Panc1 (cell line): ENCODE results near the gene TBCK. TPM values are rescaled to one million over a fixed set of nuclear protein-coding genes. Genes with fewer than 3 reads are reported as not detected.
"Not testable (repeated sequence)": the region's sequence is repeated elsewhere in the genome, so short reads cannot be mapped to it uniquely, and the experiment has no call there.

Source experiments
- ATAC-seq: fragments of 200-7000 bp; cut with Tn5 transposase; 2 replicates; pipeline ENCODE4 v1.9.1; 2020; ENCODE audit warnings: mild to moderate bottlenecking, moderate library complexity
- BruUV-seq: library from RNA; stranded (reverse); fragments of 400-500 nt; replicated peaks from 2 replicates; lab custom pipeline; 2021; lab: Mats Ljungman, UMichigan
- CTCF ChIA-PET: fragments of 300-600 bp; sonication (Branson Sonifier 250); formaldehyde crosslinking; loops from one replicate; lab custom pipeline; 2022; ENCODE audit warnings: antibody characterized with exemption; lab: Charles Lee
- POLR2A ChIA-PET: fragments of 300-600 bp; sonication (Branson Sonifier 250); formaldehyde crosslinking; loops from one replicate; lab custom pipeline; 2022; ENCODE audit warnings: antibody characterized with exemption; lab: Charles Lee
- DNase-seq: peaks from one replicate; pipeline ENCODE4 v3.0.0-alpha.2; 2010; ENCODE audit warnings: low read depth, low spot score
- H3K27ac ChIP-seq: 2 replicates; pipeline ENCODE4 v1.5.1; 2011; ENCODE audit warnings: mild to moderate bottlenecking, low read length, inconsistent platforms
- H3K27me3 ChIP-seq: fragments of 200-500 bp; sonication (Bioruptor generic); 2 replicates; pipeline ENCODE4 v1.6.0; 2014; ENCODE audit warnings: low read length, inconsistent platforms; ENCODE audit not compliant: control insufficient read depth, insufficient read depth
- H3K36me3 ChIP-seq: fragments of 200-500 bp; sonication (Bioruptor generic); 2 replicates; pipeline ENCODE4 v1.5.1; 2014; ENCODE audit warnings: inconsistent platforms, mild to moderate bottlenecking, low read length, moderate library complexity; ENCODE audit not compliant: control insufficient read depth, insufficient read depth
- H3K4me1 ChIP-seq: 2 replicates; pipeline ENCODE4 v1.5.1; 2011; ENCODE audit warnings: inconsistent platforms, mild to moderate bottlenecking, low read length, moderate library complexity; ENCODE audit not compliant: control insufficient read depth, insufficient read depth
- H3K4me3 ChIP-seq, 2 experiments: 2 replicates each; pipeline ENCODE4 v1.5.1; 2011 to 2012; ENCODE audit warnings: low read depth in 2 of 2, low read length in 2 of 2, mild to moderate bottlenecking in 2 of 2, inconsistent platforms in 1 of 2, moderate library complexity in 1 of 2
- H3K9me3 ChIP-seq: fragments of 200-500 bp; sonication (Bioruptor generic); 2 replicates; pipeline ENCODE4 v1.5.1; 2014; ENCODE audit warnings: low read depth, mild to moderate bottlenecking, inconsistent platforms, low read length, moderate library complexity; ENCODE audit not compliant: control insufficient read depth, insufficient read depth
- CTCF ChIP-seq: fragments of 450-650 bp; IDR thresholded peaks from 2 replicates; pipeline ENCODE4 v1.5.1; 2017; ENCODE audit warnings: mild to moderate bottlenecking
- POLR2AphosphoS5 ChIP-seq: IDR thresholded peaks from 2 replicates; pipeline ENCODE4 v1.6.1; 2012; ENCODE audit warnings: mild to moderate bottlenecking, low read depth, low read length, moderate library complexity
- REST ChIP-seq, 2 experiments: IDR thresholded peaks; 2 replicates each; pipeline ENCODE4 v1.6.1; 2011 to 2012; ENCODE audit warnings: low read depth in 2 of 2, control low read depth in 1 of 2, low read length in 1 of 2, mild to moderate bottlenecking in 1 of 2, moderate library complexity in 1 of 2; ENCODE audit not compliant: insufficient read depth in 1 of 2
- SIN3A ChIP-seq: IDR thresholded peaks from 2 replicates; pipeline ENCODE4 v1.6.1; 2012; ENCODE audit warnings: low read depth, mild to moderate bottlenecking, low read length, moderate library complexity, borderline replicate concordance; ENCODE audit not compliant: insufficient read depth
- TCF7L2 ChIP-seq: IDR thresholded peaks from 2 replicates; pipeline ENCODE4 v1.6.1; 2011; ENCODE audit warnings: mild to moderate bottlenecking, low read depth, low read length, inconsistent platforms
- in situ Hi-C: cut with HindIII; loops from 2 replicates; pipeline ENCODE4 v1.10.0; 2016; ENCODE audit warnings: low sequenced_read_pairs, low pct_unique_long_range_greater_than_20kb
- intact Hi-C: fragments of 100-400 bp; cut with micrococcal nuclease; formaldehyde crosslinking; loops from one replicate; pipeline ENCODE4 v1.10.0; 2022; ENCODE audit not compliant: unreplicated experiment
- total RNA-seq: library from RNA; stranded (reverse); gene quantifications from one replicate; pipeline ENCODE4 v1.2.1, GENCODE V29; 2021; ENCODE audit not compliant: unreplicated experiment

The TBCK gene
- total RNA-seq, 1 experiment from 2014 or later: 15.1 TPM

DNA sequence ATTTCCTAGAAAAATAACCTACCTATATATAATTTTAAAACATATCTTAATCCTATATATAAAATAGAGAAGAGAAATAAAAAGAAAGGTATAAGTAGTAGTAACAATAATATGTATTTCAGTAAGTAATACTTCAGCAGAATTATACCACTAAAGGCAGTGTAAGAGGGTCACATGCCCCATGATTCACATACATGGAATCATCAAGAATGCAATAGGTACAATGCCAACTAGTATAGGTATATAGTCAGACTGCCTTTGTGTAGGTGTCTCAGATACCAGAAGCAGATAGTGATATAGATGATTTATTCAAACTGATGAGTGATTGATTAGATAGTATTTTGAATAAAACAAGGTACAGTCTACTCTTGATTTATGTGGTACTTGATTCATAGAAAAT, 9.8 kb upstream of the TBCK start:
- in situ Hi-C loops (no loop called here), intact Hi-C loops (no loop called here)
- H3K4me3 ChIP-seq: no peak overlapping the region
- CTCF ChIA-PET: no interaction called here
- TF ChIP-seq SIN3A (no peak), TCF7L2 (no peak), POLR2AphosphoS5 (no peak), CTCF (no peak), REST (IDR thresholded peaks at IDR 0.05; ENCODE audit: insufficient read depth in 1 of 2, low read depth in 2 of 2, low read length in 1 of 2) (no peak)
- DNase-seq (no peak), ATAC-seq (no peak)
- peaks cover 19% of the 10 kb centered on the region for H3K36me3 ChIP-seq
- BruUV-seq: no TSS peak
- no peaks in the 10 kb centered on the region for H3K9me3 ChIP-seq
- H3K27ac ChIP-seq: no peak overlapping the region
- no peaks in the 10 kb centered on the region for H3K27me3 ChIP-seq
- POLR2A ChIA-PET: no interaction called here
- H3K4me1 ChIP-seq: no peaks in the 10 kb centered on the region

- DNase-seq: no peak
- Histone ChIP-seq H3K4me1 (no peaks in the 10 kb centered on the region), H3K36me3 (peaks cover 10% of the 10 kb centered on the region), H3K27ac (no peak overlapping the region), H3K27me3 (no peaks in the 10 kb centered on the region), H3K4me3 (no peak overlapping the region), H3K9me3 (no peaks in the 10 kb centered on the region)
- in situ Hi-C loops: no loop called here
- ChIA-PET POLR2A (no interaction called here), CTCF (no interaction called here)
- TF ChIP-seq POLR2AphosphoS5 (no peak), SIN3A (no peak)
- BruUV-seq: no TSS peak
- intact Hi-C loops: no loop called here
- no peak for ATAC-seq
Measured at GRCh38 chr4:106323119-106323518, 7.1 kb upstream of the TBCK start.

DNA sequence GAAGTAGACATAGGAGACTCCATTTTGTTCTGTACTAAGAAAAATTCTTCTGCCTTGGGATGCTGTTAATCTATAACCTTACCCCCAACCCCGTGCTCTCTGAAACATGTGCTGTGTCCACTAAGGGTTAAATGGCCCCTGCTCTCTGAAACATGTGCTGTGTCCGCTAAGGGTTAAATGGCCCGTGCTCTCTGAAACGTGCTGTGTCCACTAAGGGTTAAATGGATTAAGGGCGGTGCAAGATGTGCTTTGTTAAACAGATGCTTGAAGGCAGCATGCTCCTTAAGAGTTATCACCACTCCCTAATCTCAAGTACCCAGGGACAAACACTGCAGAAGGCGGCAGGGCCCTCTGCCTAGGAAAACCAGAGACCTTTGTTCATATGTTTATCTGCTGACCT, 5.8 kb upstream of the TBCK start:
- BruUV-seq, H3K9me3 ChIP-seq, H3K27ac ChIP-seq, H3K4me1 ChIP-seq, H3K4me3 ChIP-seq, CTCF ChIA-PET, POLR2A ChIA-PET, DNase-seq, ATAC-seq, H3K36me3 ChIP-seq, intact Hi-C loops, in situ Hi-C loops, H3K27me3 ChIP-seq: not testable (repeated sequence)

- H3K9me3 ChIP-seq, H3K36me3 ChIP-seq, POLR2A ChIA-PET, in situ Hi-C loops, ATAC-seq, H3K27ac ChIP-seq, H3K27me3 ChIP-seq, H3K4me3 ChIP-seq, BruUV-seq, H3K4me1 ChIP-seq, CTCF ChIA-PET, intact Hi-C loops, DNase-seq: not testable (repeated sequence)
Measured at GRCh38 chr4:106321168-106321567, 5.2 kb upstream of the TBCK start.
